ENCODE results near the gene MMP2.

GRCh38 chr16:55506083-55506482, 27.1 kb downstream of the MMP2 start:
- no peak for TF ChIP-seq POLR2A (IDR thresholded peaks at IDR 0.05; ENCODE audit: low read length)
- TF ChIP-seq GATA1 (IDR thresholded peaks at IDR 0.05; ENCODE audit: low read depth, low read length) = no peak
